Chondrocyte (in vitro differentiated cells): ENCODE results near the gene EME2. TPM values are rescaled to one million over a fixed set of nuclear protein-coding genes. Genes with fewer than 3 reads are reported as not detected.
A peak's percentile ranks its signal among the peaks of the same experiment; 100 is the strongest.

ENCODE experiments used
- DNase-seq: peaks from one replicate; pipeline ENCODE4 v3.0.0; 2021; ENCODE audit warnings: mixed read lengths, low spot score
- H3K27ac Mint-ChIP-seq: one replicate; pipeline ENCODE4 v1.8.0; 2021; ENCODE audit warnings: mild to moderate bottlenecking, moderate library complexity, mixed read lengths; ENCODE audit not compliant: unreplicated experiment
- H3K27me3 Mint-ChIP-seq: 2 replicates; pipeline ENCODE4 v1.8.0; 2021; ENCODE audit warnings: low read depth, mixed read lengths
- H3K36me3 Mint-ChIP-seq: 2 replicates; pipeline ENCODE4 v1.8.0; 2021; ENCODE audit warnings: low read depth, mixed read lengths
- H3K4me1 Mint-ChIP-seq: 2 replicates; pipeline ENCODE4 v1.8.0; 2021; ENCODE audit warnings: low read depth, mild to moderate bottlenecking, mixed read lengths
- H3K4me3 Mint-ChIP-seq: one replicate; pipeline ENCODE4 v1.8.0; 2021; ENCODE audit warnings: mild to moderate bottlenecking, moderate library complexity, mixed read lengths; ENCODE audit not compliant: unreplicated experiment
- H3K9me3 Mint-ChIP-seq: 2 replicates; pipeline ENCODE4 v1.8.0; 2021; ENCODE audit warnings: low read depth, mixed read lengths
- CTCF ChIP-seq: fragments of 200-600 bp; sonication (generic); IDR thresholded peaks from 2 replicates; pipeline ENCODE4 v1.5.0; 2021; ENCODE audit warnings: antibody characterized with exemption, mild to moderate bottlenecking, moderate library complexity
- total RNA-seq: library from RNA; stranded (reverse); gene quantifications from 3 replicates; pipeline ENCODE4 v1.2.1, GENCODE V29; 2021

The EME2 gene
- total RNA-seq, 1 donor from 2014 or later = 16.9 TPM

GRCh38 chr16:1771188-1771863 is 1.3 kb upstream of the EME2 start, which contains the start of gene NME3:
Gene NME3 (minus strand): TSS chr16:1771543. CDS start chr16:1771534, 9 bp downstream.
- peak within 1 kb of the TSS; percentile 97 for H3K27ac Mint-ChIP-seq
- DNase-seq = no peak
- H3K9me3 Mint-ChIP-seq = no peaks in the 10 kb centered on the region
- H3K4me1 Mint-ChIP-seq = peaks cover 25% of the 10 kb centered on the region
- TF ChIP-seq CTCF = peak; percentile 34
- H3K27me3 Mint-ChIP-seq = no peaks in the 10 kb centered on the region
- peaks cover 5% of the 10 kb centered on the region for H3K36me3 Mint-ChIP-seq
- H3K4me3 Mint-ChIP-seq = peak within 1 kb of the TSS; percentile 95

- no peaks in the 10 kb centered on the region for H3K9me3 Mint-ChIP-seq
- no peak for DNase-seq
- peak overlapping the region; percentile 95 for H3K4me3 Mint-ChIP-seq
- peaks cover 25% of the 10 kb centered on the region for H3K4me1 Mint-ChIP-seq
- H3K27ac Mint-ChIP-seq = peak overlapping the region; percentile 97
- H3K27me3 Mint-ChIP-seq = no peaks in the 10 kb centered on the region
- no peak for TF ChIP-seq CTCF
- peaks cover 6% of the 10 kb centered on the region for H3K36me3 Mint-ChIP-seq
These were observed 697 bp upstream of the EME2 start for GRCh38 chr16:1771864-1772361.

GRCh38 chr16:1772908-1773702 is 495 bp downstream of the EME2 start, which contains the start of gene MRPS34:
Gene MRPS34 (minus strand): TSS chr16:1773134. CDS start chr16:1773119, 15 bp downstream.
- no peak for DNase-seq
- H3K27me3 Mint-ChIP-seq = no peaks in the 10 kb centered on the region
- H3K9me3 Mint-ChIP-seq = no peaks in the 10 kb centered on the region
- peak within 1 kb of the TSS; percentile 95 for H3K4me3 Mint-ChIP-seq
- peaks cover 4% of the 10 kb centered on the region for H3K36me3 Mint-ChIP-seq
- peaks cover 25% of the 10 kb centered on the region for H3K4me1 Mint-ChIP-seq
- H3K27ac Mint-ChIP-seq = peak within 1 kb of the TSS; percentile 97
- peak; percentile 99 for TF ChIP-seq CTCF

GRCh38 chr16:1773703-1774447 is 1.3 kb downstream of the EME2 start:
- H3K27me3 Mint-ChIP-seq = no peaks in the 10 kb centered on the region
- DNase-seq = no peak

More at GRCh38 chr16:1773703-1774447, 1.3 kb downstream of the EME2 start:
- Mint-ChIP-seq H3K4me3 (peak overlapping the region; percentile 95), H3K27ac (peak overlapping the region; percentile 77), H3K4me1 (peaks cover 25% of the 10 kb centered on the region), H3K36me3 (peaks cover 4% of the 10 kb centered on the region), H3K9me3 (no peaks in the 10 kb centered on the region)
- peak; percentile 33 for TF ChIP-seq CTCF
